HepG2 (cell line): ENCODE results near the gene SPATA13. TPM values are rescaled to one million over a fixed set of nuclear protein-coding genes. Genes with fewer than 3 reads are reported as not detected.
A peak's percentile ranks its signal among the peaks of the same experiment; 100 is the strongest.

Source experiments
- CREM ChIP-seq, 2 experiments: sonication (generic) in 1 of 2; formaldehyde crosslinking in 1 of 2; IDR thresholded peaks; 2 replicates each; pipeline versions ENCODE4 v1.4.0 to v1.6.1; 2016 to 2020; ENCODE audit warnings: antibody characterized with exemption in 1 of 2, mild to moderate bottlenecking in 1 of 2, missing genetic modification reagents in 1 of 2
- GATAD2A ChIP-seq: IDR thresholded peaks from 2 replicates; pipeline ENCODE4 v1.6.1; 2016
- HDAC2 ChIP-seq: sonication (generic); formaldehyde crosslinking; IDR thresholded peaks from 2 replicates; pipeline ENCODE4 v1.4.0; 2020; ENCODE audit warnings: missing genetic modification reagents
- NR2C2 ChIP-seq: sonication (generic); formaldehyde crosslinking; IDR thresholded peaks from 2 replicates; pipeline ENCODE4 v1.4.0; 2020; ENCODE audit warnings: missing genetic modification reagents, mild to moderate bottlenecking, moderate library complexity, borderline replicate concordance
- NR2F2 ChIP-seq: IDR thresholded peaks from 2 replicates; pipeline ENCODE4 v1.6.1; 2012; ENCODE audit warnings: low read depth, inconsistent platforms, borderline replicate concordance
- REPIN1 ChIP-seq: sonication (generic); formaldehyde crosslinking; IDR thresholded peaks from 2 replicates; pipeline ENCODE4 v1.8.0; 2022; ENCODE audit warnings: missing genetic modification reagents, low read depth, mild to moderate bottlenecking, borderline replicate concordance
- SALL1 ChIP-seq: sonication (generic); formaldehyde crosslinking; IDR thresholded peaks from 2 replicates; pipeline ENCODE4 v1.8.0; 2022; ENCODE audit warnings: mild to moderate bottlenecking, missing genetic modification reagents
- ZBTB4 ChIP-seq: sonication (generic); formaldehyde crosslinking; IDR thresholded peaks from 2 replicates; pipeline ENCODE4 v1.4.0; 2020; ENCODE audit warnings: missing genetic modification reagents, mild to moderate bottlenecking, borderline replicate concordance
- ZNF503 ChIP-seq: sonication (generic); formaldehyde crosslinking; IDR thresholded peaks from 2 replicates; pipeline ENCODE4 v1.4.0; 2020; ENCODE audit warnings: missing genetic modification reagents
- polyA plus RNA-seq, 8 experiments: library from polyadenylated mRNA; depleted of rRNA in 3 of 8; stranded (reverse) in 7 of 8; unstranded in 1 of 8; fragments of >200 nt; fragmentation: Illumina TruSeq in 4 of 8; extraction: Trizol in 4 of 8; gene quantifications; 2 replicates each; pipeline versions ENCODE4 v1.2.1 to v1.2.3, GENCODE V29; 2011 to 2016; ENCODE audit warnings: low read depth in 4 of 8, missing spikeins in 1 of 8, mixed read lengths in 1 of 8; ENCODE audit not compliant: insufficient read depth in 1 of 8
- total RNA-seq, 5 experiments: library from RNA; depleted of rRNA; stranded (reverse); fragments of >200 nt; fragmentation: Illumina TruSeq; extraction: Trizol; gene quantifications; 2 replicates each; pipeline ENCODE4 v1.2.3, GENCODE V29; 2016; ENCODE audit warnings: low read depth in 1 of 5
- TF ChIP-seq, protein P1 (sequence below): sonication (generic); formaldehyde crosslinking; IDR thresholded peaks from one replicate; pipeline ENCODE4 v1.5.1; 2020; ENCODE audit warnings: mild to moderate bottlenecking, missing genetic modification reagents; ENCODE audit errors: not compliant biosample characterization
- TF ChIP-seq, protein P2 (sequence below): IDR thresholded peaks from 2 replicates; pipeline ENCODE4 v1.6.1; 2016

The SPATA13 gene
- total and polyA plus RNA-seq, 2 of the 13 experiments (the other 11 are each of a cell fraction or from before 2014, with no cell fraction given) = 11.3 to 14.2 TPM

- TF ChIP-seq, protein P1, sequence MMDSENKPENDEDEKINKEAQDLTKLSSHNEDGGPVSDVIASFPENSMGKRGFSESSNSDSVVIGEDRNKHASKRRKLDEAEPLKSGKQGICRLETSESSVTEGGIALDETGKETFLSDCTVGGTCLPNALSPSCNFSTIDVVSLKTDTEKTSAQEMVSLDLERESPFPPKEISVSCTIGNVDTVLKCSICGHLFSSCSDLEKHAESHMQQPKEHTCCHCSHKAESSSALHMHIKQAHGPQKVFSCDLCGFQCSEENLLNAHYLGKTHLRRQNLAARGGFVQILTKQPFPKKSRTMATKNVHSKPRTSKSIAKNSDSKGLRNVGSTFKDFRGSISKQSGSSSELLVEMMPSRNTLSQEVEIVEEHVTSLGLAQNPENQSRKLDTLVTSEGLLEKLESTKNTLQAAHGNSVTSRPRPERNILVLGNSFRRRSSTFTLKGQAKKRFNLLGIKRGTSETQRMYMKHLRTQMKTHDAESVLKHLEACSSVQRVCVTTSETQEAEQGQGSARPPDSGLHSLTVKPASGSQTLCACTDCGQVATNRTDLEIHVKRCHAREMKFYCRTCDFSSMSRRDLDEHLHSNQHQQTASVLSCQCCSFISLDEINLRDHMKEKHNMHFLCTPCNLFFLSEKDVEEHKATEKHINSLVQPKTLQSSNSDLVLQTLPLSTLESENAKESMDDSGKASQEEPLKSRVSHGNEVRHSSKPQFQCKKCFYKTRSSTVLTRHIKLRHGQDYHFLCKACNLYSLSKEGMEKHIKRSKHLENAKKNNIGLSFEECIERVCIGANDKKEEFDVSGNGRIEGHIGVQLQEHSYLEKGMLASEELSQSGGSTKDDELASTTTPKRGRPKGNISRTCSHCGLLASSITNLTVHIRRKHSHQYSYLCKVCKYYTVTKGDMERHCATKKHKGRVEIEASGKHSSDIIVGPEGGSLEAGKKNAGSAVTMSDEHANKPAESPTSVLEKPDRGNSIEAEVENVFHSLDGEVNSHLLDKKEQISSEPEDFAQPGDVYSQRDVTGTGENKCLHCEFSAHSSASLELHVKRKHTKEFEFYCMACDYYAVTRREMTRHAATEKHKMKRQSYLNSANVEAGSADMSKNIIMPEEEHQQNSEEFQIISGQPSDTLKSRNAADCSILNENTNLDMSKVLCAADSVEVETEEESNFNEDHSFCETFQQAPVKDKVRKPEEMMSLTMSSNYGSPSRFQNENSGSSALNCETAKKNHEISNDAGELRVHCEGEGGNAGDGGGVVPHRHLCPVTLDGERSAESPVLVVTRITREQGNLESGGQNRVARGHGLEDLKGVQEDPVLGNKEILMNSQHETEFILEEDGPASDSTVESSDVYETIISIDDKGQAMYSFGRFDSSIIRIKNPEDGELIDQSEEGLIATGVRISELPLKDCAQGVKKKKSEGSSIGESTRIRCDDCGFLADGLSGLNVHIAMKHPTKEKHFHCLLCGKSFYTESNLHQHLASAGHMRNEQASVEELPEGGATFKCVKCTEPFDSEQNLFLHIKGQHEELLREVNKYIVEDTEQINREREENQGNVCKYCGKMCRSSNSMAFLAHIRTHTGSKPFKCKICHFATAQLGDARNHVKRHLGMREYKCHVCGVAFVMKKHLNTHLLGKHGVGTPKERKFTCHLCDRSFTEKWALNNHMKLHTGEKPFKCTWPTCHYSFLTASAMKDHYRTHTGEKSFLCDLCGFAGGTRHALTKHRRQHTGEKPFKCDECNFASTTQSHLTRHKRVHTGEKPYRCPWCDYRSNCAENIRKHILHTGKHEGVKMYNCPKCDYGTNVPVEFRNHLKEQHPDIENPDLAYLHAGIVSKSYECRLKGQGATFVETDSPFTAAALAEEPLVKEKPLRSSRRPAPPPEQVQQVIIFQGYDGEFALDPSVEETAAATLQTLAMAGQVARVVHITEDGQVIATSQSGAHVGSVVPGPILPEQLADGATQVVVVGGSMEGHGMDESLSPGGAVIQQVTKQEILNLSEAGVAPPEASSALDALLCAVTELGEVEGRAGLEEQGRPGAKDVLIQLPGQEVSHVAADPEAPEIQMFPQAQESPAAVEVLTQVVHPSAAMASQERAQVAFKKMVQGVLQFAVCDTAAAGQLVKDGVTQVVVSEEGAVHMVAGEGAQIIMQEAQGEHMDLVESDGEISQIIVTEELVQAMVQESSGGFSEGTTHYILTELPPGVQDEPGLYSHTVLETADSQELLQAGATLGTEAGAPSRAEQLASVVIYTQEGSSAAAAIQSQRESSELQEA = no peak
- TF ChIP-seq GATAD2A (CRISPR knock-in tag) = peak; percentile 79
- peak; percentile 44; the same call in 1 of the 2 replicates for TF ChIP-seq HDAC2 (CRISPR knock-in tag)
- peak; percentile 52; the same call in 1 of the 2 replicates for TF ChIP-seq REPIN1
- TF ChIP-seq SALL1 (CRISPR knock-in tag) = peak; percentile 89
- TF ChIP-seq, protein P2, sequence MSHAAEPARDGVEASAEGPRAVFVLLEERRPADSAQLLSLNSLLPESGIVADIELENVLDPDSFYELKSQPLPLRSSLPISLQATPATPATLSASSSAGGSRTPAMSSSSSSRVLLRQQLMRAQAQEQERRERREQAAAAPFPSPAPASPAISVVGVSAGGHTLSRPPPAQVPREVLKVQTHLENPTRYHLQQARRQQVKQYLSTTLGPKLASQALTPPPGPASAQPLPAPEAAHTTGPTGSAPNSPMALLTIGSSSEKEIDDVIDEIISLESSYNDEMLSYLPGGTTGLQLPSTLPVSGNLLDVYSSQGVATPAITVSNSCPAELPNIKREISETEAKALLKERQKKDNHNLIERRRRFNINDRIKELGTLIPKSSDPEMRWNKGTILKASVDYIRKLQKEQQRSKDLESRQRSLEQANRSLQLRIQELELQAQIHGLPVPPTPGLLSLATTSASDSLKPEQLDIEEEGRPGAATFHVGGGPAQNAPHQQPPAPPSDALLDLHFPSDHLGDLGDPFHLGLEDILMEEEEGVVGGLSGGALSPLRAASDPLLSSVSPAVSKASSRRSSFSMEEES = no peak
- no peak for TF ChIP-seq ZNF503
- no peak for TF ChIP-seq ZBTB4 (CRISPR knock-in tag)
- peak; percentile 53; the same call in 1 of the 2 replicates for TF ChIP-seq NR2C2
- TF ChIP-seq NR2F2 = peak; percentile 64; the same call in 1 of the 2 replicates
- TF ChIP-seq CREM (IDR thresholded peaks at IDR 0.05) = 0 out of 2 replicates have a peak, but pooled peaks have one; percentile 20
- no peak for TF ChIP-seq CREM (CRISPR knock-in tag; IDR thresholded peaks at IDR 0.05)
Measured at GRCh38 chr13:24271601-24272451, 111.3 kb downstream of the SPATA13 start (continued).
